GM08714 (cell line): ENCODE results near the gene PEG3.
A peak's percentile ranks its signal among the peaks of the same experiment; 100 is the strongest.
"Not testable (repeated sequence)": the region's sequence is repeated elsewhere in the genome, so short reads cannot be mapped to it uniquely, and the experiment has no call there.

Source experiments
- H3K4me3 ChIP-seq: fragments of 200-500 bp; sonication (Bioruptor generic); 2 replicates; pipeline ENCODE4 v1.5.1; 2014; ENCODE audit warnings: mild to moderate bottlenecking, low read length, inconsistent platforms
- ZNF274 ChIP-seq: IDR thresholded peaks from 2 replicates; pipeline ENCODE4 v1.6.1; 2012; ENCODE audit warnings: mild to moderate bottlenecking, low read depth, low read length

The PEG3 gene

GRCh38 chr19:56840451-56841192 is at the start of gene PEG3, which contains the start of gene ZIM2:
TSS of gene PEG3 (minus strand) at chr19:56840726. CDS start at chr19:56824655, 16,071 bp downstream.
TSS of gene ZIM2 (minus strand) at chr19:56840726. CDS start at chr19:56824277, 16,449 bp downstream.
- peak within 1 kb of the TSS; percentile 24; the same call in 1 of the 2 replicates for H3K4me3 ChIP-seq
- no peak for TF ChIP-seq ZNF274

GRCh38 chr19:56885173-56885985 is 44.9 kb upstream of the PEG3 start:
- TF ChIP-seq ZNF274 = no peak
- no peak overlapping the region for H3K4me3 ChIP-seq

- H3K4me3 ChIP-seq = no peak overlapping the region
- TF ChIP-seq ZNF274 = no peak
Observed at GRCh38 chr19:56884441-56884840, 43.9 kb upstream of the PEG3 start.

GRCh38 chr19:56880592-56881190 is 40.2 kb upstream of the PEG3 start:
- TF ChIP-seq ZNF274 = no peak
- no peak overlapping the region for H3K4me3 ChIP-seq

- no peak for TF ChIP-seq ZNF274
- H3K4me3 ChIP-seq = no peak overlapping the region
Observed at GRCh38 chr19:56877069-56877715, 36.7 kb upstream of the PEG3 start.

GRCh38 chr19:56875717-56876116 is 35.2 kb upstream of the PEG3 start:
- TF ChIP-seq ZNF274 = no peak
- no peak overlapping the region for H3K4me3 ChIP-seq

- H3K4me3 ChIP-seq = no peak overlapping the region
- no peak for TF ChIP-seq ZNF274
Observed at GRCh38 chr19:56874530-56874929, 34.0 kb upstream of the PEG3 start.

- TF ChIP-seq ZNF274 = no peak
- H3K4me3 ChIP-seq = no peak overlapping the region
Observed at GRCh38 chr19:56873493-56873892, 33.0 kb upstream of the PEG3 start.

GRCh38 chr19:56869886-56870285 is 29.4 kb upstream of the PEG3 start:
- no peak for TF ChIP-seq ZNF274
- no peak overlapping the region for H3K4me3 ChIP-seq

GRCh38 chr19:56868446-56868845 is 27.9 kb upstream of the PEG3 start:
- no peak for TF ChIP-seq ZNF274
- no peak overlapping the region for H3K4me3 ChIP-seq

- no peak for TF ChIP-seq ZNF274
- no peak overlapping the region for H3K4me3 ChIP-seq
Observed at GRCh38 chr19:56866538-56866937, 26.0 kb upstream of the PEG3 start.

- no peak overlapping the region for H3K4me3 ChIP-seq
- TF ChIP-seq ZNF274 = no peak
Observed at GRCh38 chr19:56864443-56865125, 24.1 kb upstream of the PEG3 start.

- H3K4me3 ChIP-seq = no peak overlapping the region
- TF ChIP-seq ZNF274 = no peak
Observed at GRCh38 chr19:56862741-56863140, 22.2 kb upstream of the PEG3 start.

GRCh38 chr19:56860409-56860808 is 19.9 kb upstream of the PEG3 start:
- H3K4me3 ChIP-seq = not testable (repeated sequence)

- no peak overlapping the region for H3K4me3 ChIP-seq
- TF ChIP-seq ZNF274 = no peak
Observed at GRCh38 chr19:56858026-56858425, 17.5 kb upstream of the PEG3 start.
